Measurements from ENCODE around the gene CHPF.

GRCh38 chr2:219571311-219572236 is 28.0 kb upstream of the CHPF start, which contains the start of gene OBSL1:
- TF ChIP-seq PRDM1 (tag by site-specific recombination; IDR thresholded peaks at IDR 0.05): peak; percentile 88
- TF ChIP-seq ZNF24 (tag by site-specific recombination; IDR thresholded peaks at IDR 0.05): peak; percentile 64; the same call in 1 of the 2 replicates
- no peak; the same call in 1 of the 2 replicates for TF ChIP-seq CTCF (tag by site-specific recombination; IDR thresholded peaks at IDR 0.05)
- TF ChIP-seq ZNF155 (tag by site-specific recombination; IDR thresholded peaks at IDR 0.05): no peak
- no peak; the same call in 1 of the 2 replicates for TF ChIP-seq ZBTB8A (tag by site-specific recombination; IDR thresholded peaks at IDR 0.05)
- TF ChIP-seq, protein P1, sequence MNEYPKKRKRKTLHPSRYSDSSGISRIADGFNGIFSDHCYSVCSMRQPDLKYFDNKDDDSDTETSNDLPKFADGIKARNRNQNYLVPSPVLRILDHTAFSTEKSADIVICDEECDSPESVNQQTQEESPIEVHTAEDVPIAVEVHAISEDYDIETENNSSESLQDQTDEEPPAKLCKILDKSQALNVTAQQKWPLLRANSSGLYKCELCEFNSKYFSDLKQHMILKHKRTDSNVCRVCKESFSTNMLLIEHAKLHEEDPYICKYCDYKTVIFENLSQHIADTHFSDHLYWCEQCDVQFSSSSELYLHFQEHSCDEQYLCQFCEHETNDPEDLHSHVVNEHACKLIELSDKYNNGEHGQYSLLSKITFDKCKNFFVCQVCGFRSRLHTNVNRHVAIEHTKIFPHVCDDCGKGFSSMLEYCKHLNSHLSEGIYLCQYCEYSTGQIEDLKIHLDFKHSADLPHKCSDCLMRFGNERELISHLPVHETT (tag by site-specific recombination; IDR thresholded peaks at IDR 0.05): peak; percentile 92
- TF ChIP-seq ZNF302 (tag by site-specific recombination; IDR thresholded peaks at IDR 0.05; ENCODE audit: low read depth): no peak
- TF ChIP-seq ZBTB1 (tag by site-specific recombination; IDR thresholded peaks at IDR 0.05): no peak
- no peak for TF ChIP-seq ZNF292 (tag by site-specific recombination; IDR thresholded peaks at IDR 0.05; ENCODE audit: borderline replicate concordance, low read depth)
- no peak; the same call in 1 of the 2 replicates for TF ChIP-seq ZNF10 (tag by site-specific recombination; IDR thresholded peaks at IDR 0.05)
- TF ChIP-seq GLI4 (tag by site-specific recombination; IDR thresholded peaks at IDR 0.05): peak; percentile 90; the same call in 1 of the 2 replicates
- no peak for TF ChIP-seq ZNF530 (tag by site-specific recombination; IDR thresholded peaks at IDR 0.05; ENCODE audit: low read depth)
- TF ChIP-seq ZSCAN4 (tag by site-specific recombination; IDR thresholded peaks at IDR 0.05): peak; percentile 98

All from HEK293 (cell line).